OCI-LY1 (cell line): ENCODE results near the gene HSPD1.

Source experiments
- EZH2 ChIP-seq: fragments of 200-600 bp; sonication (generic), shearing (Covaris generic); IDR thresholded peaks from 2 replicates; pipeline ENCODE4 v1.8.0; 2017; ENCODE audit warnings: borderline replicate concordance, mixed run types, mild to moderate bottlenecking, antibody characterized with exemption, low read length, moderate library complexity, mixed read lengths
- TF ChIP-seq, protein P1 (sequence below): fragments of 200-600 bp; sonication (generic), shearing (Covaris generic); IDR thresholded peaks from 2 replicates; pipeline ENCODE4 v1.5.1; 2017; ENCODE audit warnings: mild to moderate bottlenecking, antibody characterized with exemption, low read length, moderate library complexity, mixed read lengths

DNA sequence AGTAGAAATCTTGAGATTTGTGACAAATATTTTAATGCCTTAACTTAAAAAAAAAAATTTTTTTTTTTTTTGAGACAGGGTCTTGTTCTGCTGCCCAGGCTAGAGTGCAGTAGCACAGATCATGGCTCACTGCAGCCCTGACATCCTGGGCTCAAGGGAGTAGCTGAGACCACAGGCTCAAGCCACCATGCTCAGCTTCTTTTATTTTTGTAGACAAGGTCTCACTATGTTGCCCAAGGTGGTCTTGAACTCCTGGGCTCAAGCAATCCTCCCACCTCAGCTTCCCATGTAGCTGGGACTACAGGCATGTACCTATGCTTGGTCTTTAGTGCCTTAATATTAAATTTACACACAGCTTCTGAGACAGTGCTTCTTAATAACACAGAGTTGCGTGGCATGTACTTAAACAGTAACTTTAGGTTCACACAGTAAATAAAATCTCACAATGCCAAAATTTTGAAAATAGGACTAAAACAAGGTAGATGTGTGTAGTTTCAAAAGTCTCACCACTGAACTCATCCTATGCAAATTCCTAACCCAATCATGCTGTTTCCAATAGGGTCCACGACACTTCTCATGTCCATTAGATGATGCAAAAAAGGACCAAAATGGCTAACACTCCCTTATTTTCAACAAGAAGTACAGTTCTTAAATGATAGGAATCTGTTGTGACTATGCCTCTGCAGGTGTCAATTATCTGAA lies 4.1 kb downstream of the HSPD1 start:
- TF ChIP-seq, protein P1, sequence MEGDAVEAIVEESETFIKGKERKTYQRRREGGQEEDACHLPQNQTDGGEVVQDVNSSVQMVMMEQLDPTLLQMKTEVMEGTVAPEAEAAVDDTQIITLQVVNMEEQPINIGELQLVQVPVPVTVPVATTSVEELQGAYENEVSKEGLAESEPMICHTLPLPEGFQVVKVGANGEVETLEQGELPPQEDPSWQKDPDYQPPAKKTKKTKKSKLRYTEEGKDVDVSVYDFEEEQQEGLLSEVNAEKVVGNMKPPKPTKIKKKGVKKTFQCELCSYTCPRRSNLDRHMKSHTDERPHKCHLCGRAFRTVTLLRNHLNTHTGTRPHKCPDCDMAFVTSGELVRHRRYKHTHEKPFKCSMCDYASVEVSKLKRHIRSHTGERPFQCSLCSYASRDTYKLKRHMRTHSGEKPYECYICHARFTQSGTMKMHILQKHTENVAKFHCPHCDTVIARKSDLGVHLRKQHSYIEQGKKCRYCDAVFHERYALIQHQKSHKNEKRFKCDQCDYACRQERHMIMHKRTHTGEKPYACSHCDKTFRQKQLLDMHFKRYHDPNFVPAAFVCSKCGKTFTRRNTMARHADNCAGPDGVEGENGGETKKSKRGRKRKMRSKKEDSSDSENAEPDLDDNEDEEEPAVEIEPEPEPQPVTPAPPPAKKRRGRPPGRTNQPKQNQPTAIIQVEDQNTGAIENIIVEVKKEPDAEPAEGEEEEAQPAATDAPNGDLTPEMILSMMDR = no peak
- TF ChIP-seq EZH2 = no peak
